ENCODE results near the gene TMEM131L.
"Not testable (repeated sequence)": the region's sequence is repeated elsewhere in the genome, so short reads cannot be mapped to it uniquely, and the experiment has no call there.

DNA sequence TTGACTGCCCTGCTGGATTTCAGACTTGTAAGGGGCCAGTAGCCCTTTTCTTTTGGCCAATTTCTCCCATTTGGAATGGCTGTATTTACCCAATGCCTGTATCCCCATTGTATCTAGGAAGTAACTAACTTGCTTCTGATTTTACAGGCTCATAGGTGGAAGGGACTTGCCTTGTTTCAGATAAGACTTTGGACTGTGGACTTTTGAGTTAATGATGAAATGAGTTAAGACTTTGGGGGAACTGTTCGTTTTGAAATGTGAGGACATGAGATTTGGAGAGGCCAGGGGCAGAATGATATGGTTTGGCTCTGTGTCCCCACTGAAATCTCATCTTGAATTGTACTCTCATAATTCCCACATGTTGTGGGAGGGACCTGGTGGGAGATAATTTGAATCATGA is 200.3 kb downstream of the TMEM131L start:
- TF ChIP-seq FOS (IDR thresholded peaks at IDR 0.05; ENCODE audit: borderline replicate concordance, insufficient read depth, low read length); POLR2A (IDR thresholded peaks at IDR 0.05; ENCODE audit: low read depth, low read length): not testable (repeated sequence)
- TF ChIP-seq, protein P1, sequence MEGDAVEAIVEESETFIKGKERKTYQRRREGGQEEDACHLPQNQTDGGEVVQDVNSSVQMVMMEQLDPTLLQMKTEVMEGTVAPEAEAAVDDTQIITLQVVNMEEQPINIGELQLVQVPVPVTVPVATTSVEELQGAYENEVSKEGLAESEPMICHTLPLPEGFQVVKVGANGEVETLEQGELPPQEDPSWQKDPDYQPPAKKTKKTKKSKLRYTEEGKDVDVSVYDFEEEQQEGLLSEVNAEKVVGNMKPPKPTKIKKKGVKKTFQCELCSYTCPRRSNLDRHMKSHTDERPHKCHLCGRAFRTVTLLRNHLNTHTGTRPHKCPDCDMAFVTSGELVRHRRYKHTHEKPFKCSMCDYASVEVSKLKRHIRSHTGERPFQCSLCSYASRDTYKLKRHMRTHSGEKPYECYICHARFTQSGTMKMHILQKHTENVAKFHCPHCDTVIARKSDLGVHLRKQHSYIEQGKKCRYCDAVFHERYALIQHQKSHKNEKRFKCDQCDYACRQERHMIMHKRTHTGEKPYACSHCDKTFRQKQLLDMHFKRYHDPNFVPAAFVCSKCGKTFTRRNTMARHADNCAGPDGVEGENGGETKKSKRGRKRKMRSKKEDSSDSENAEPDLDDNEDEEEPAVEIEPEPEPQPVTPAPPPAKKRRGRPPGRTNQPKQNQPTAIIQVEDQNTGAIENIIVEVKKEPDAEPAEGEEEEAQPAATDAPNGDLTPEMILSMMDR (IDR thresholded peaks at IDR 0.05; ENCODE audit: extremely low read depth in 1 of 2, insufficient read depth in 1 of 2, low read depth in 1 of 2, low read length in 2 of 2), result not testable (repeated sequence)

Data from endothelial cell of umbilical vein (primary cell).